Right forelimb (tissue), 1 donor: Measurements from ENCODE around the gene TRABD.

Experiments
- DNase-seq: peaks from one replicate; pipeline ENCODE4 v3.0.0-alpha.2; 2018

The TRABD gene

DNA sequence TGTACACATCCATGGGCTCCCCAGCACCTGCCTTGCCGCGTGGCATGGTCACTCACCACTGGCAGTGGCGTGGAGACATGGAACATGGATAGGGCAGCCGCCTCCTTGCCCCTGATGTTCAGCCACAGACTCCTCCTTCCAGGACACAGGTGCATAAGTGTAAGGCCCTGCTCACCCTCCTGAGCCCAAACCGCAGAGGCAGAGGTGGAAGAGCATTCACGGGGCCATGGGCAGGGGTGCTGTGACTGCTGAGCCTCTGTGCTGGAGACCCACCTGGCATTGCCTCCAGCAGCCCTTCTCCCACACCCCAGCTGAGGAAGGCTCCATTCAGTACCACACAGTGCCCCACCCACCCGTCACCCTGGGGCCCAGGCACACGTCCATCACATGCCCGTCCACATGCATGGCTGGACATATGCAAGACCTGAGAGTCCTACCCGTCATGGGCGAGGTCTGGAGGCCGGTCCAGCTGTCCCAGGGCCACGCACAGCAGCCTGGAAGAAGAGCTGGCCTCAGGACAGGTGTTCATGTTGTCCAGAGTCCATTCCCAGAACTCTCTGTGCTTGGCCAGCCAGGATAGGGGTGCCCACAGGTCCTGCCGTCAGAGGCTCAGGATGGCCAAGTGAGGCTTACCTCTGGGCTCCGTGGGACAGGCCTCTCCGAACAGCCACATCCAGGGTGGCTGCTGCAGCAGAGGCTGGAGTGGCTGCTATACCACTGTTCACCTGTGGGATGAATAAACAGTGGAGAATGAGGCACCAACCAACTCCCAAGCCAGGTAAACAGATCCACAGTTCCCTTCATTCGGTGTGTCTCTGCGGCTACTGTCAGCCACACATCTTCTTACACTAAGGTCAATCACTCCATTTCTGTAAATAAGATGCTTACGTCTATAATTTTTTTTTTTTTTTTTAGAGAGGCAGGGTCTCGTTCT, 60.8 kb downstream of the TRABD start:
- no peak for DNase-seq

DNA sequence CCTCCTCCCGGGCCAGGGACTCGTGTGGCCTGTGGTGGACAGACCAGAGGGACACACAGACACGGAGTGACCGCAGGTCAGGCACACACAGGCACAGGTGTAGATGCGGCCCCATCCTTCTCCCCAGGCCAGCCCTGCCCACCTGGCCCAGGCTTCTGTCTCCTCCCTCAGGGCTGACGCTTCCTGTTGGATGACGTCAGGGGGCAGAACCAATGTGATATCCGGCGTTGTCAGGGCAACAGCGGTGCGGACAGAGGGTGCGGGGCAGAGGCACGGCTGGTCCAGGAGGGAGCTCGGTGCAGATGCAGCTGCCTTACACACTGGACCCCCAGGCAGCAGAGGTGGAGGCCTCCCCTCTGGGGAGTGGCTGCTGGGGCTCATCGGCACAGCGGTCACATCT, 62.0 kb downstream of the TRABD start:
- DNase-seq: no peak

DNA sequence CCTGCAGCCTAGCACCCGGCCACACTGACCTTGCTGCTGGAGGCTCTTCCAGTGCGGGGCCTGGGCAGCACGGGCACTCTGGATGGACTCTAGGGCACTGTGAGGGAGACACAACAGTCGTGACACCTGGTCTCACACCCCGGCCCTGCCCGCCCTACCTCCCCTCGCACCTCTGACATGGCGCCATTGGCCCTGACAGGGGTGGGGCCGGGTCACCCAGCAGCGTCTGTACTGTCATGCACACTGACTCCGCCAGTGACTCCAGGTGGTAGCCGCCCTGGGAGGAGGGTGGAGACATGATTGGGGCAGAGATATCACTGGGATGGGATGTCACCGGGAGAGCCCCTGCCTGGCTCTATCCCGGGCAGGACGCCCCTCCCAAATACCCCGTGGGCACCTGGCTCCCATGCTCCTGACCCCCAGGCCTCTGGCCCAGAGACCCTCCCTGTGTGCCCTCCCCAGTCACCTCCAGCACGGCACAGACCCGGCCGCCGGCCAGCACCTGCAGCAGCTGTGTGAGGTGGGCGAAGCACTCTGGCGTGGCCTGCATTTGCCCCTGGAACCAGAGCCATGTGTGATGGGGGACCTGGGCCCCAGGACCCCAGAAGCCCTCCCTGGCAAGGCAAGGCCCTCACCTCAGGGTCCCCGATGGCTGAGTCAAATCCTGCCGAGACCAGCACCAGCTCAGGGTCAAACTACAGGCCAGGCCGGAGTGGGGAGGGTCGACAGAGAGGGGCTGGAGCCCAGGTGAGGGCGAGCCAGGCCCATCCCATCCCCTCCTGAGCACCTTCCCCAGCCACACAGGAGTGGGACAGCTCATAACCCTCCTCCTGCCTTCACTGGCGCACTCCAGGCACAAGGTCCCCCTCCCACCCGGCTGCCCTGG, 62.7 kb downstream of the TRABD start:
- DNase-seq: no peak
